GM04504 (cell line): Measurements from ENCODE around the gene SLC38A9.
A peak's percentile ranks its signal among the peaks of the same experiment; 100 is the strongest.

Source experiments
- DNase-seq: peaks from one replicate; pipeline ENCODE4 v3.0.0-alpha.2; 2012; ENCODE audit warnings: low read depth

Gene SLC38A9

DNA sequence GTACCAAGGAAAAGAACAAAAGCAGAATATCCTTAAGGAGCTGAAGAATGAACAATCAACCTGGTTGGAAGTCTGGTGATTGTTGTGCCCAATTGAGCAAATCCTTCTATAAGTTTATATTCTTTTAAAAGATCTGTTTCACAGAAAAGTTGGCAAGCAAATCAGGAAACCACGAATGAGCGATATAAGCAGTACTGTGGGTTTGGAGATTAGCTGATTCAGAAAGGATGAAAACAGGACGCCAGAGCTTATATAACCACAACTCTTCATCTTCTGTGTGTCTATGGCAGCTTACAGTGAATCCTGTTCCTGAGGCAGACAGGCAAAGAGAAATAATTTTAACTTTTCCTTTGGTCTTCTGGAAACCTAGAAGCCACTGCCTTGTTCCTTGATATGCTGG lies 61.7 kb downstream of the SLC38A9 start:
- no peak for DNase-seq

DNA sequence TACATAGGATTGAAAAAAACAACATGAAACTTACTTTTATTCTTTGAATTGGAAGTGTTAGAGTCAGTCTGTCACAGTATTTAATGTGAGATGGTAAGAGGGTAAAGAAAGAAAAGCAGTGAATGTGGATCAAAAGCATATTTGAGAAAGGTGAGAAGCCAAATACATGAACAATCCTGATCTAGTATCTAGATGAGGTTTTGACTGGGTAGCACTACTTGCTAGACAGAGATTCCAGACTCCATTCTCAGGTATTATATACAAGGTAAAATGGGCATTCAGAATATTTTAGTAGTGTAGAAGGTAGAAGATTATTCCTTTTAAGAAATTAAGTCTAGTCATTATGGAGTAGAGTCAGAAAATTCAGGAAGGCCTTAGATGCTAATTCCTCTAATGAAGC lies 62.2 kb downstream of the SLC38A9 start:
- no peak for DNase-seq

DNA sequence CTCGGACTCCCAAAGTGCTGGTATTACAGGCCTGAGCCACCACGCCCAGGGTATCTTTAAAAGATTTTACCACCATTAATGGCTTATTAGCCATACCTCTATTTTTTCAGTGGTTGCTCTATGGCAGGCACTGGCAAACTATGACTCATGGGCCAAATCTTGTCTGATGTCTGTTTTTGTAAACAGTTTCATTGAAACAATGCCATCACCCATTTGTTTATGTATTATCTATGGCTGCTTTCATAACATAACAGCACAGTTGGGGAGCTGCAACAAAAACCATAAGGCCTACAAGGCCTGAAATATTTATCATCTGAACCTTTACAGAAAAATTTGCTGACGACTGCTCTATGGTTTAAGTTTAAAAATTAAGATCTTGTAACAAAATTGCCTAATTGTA lies 66.8 kb downstream of the SLC38A9 start:
- no peak for DNase-seq

DNA sequence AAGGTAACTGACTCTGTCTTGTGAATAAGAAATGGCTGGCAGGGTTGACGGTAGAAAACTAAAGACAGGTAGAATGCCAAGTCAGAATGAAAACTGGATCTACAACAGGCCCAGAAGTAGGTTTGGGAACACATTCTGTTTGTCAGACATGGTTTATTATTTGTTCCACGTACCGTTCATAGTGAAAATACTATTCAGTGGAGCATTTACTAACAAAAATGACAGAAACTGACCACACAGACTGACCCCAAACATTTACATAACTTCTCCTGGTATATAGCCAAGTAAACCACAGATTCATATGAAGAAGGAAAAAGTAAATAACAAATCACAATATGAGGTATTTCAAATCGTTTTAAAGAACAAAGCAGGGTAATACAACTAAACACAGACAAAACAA lies 73.7 kb downstream of the SLC38A9 start:
- no peak for DNase-seq

DNA sequence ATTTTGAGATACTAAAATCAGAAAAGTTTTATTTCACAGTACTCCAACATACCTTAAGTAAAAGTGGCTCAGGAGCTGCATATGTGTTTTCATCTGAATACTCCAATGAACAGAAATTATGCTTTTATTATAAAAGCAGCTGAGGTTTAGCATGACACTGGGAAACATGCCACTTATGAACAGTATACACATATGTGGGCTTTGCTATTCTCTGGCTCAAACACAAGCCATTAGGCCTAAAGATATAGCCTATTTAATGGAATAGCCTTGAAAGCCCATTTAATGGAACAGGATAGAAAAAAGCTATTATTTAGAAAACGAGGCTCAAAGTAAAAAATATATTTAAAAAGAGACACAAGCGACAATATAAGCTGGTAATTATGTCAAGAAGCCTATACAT lies 74.1 kb downstream of the SLC38A9 start:
- no peak for DNase-seq

DNA sequence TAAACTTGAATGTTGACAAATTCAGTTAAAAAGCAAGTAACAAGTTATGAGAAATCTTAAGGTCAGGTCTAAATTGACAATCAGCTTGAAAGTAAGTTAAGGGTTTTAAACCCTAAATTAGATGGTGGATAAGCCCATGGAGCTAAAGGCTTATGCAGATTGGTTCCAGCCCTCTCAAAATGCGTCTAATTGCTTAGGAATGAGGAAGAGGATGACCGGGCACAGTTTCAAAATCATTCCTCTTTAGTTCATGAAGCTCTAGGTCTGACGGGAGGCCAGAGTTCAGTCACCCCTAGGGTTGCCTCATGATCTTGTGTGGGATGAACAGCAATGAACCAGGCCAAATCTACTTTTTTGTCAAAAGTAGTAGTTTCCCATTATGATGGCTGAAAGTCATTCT lies 75.4 kb downstream of the SLC38A9 start:
- DNase-seq: no peak

DNA sequence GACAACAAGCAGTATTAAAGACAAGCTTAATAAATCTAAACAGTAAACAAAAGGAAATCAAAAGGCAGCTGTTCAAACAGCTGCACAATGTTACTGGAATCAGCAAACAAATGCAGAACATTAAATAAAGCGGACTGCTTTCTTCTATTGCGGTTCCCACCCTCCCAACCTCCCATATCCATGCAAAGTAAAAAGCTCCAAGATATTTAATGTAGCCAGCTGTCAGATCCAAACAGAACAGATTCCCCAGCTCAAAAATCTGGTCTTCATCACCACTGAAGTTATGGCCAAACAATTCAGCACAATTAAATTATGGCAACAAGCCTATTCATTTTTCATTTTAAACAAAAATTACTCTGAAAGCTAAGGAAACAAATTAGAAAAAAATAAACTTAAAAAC lies 75.9 kb downstream of the SLC38A9 start:
- DNase-seq: no peak

DNA sequence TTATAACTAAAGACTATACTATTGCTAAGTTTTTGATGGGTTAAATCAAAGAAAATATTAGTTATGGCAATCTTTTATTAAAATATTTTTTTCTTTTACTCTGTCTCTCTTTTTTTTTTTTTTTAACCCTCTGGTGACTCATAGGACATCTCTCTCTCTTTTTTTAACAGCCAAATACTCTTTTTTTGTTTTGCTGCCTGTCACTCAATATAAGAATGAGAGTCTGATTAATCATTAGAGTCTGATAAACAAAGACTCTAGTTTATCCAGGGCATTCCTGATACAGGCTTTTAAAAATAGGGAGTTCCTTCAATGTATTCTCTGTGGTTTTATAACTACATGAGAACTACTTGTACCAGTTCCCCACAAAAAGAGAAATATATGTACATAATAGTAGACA lies 77.3 kb downstream of the SLC38A9 start:
- no peak for DNase-seq

DNA sequence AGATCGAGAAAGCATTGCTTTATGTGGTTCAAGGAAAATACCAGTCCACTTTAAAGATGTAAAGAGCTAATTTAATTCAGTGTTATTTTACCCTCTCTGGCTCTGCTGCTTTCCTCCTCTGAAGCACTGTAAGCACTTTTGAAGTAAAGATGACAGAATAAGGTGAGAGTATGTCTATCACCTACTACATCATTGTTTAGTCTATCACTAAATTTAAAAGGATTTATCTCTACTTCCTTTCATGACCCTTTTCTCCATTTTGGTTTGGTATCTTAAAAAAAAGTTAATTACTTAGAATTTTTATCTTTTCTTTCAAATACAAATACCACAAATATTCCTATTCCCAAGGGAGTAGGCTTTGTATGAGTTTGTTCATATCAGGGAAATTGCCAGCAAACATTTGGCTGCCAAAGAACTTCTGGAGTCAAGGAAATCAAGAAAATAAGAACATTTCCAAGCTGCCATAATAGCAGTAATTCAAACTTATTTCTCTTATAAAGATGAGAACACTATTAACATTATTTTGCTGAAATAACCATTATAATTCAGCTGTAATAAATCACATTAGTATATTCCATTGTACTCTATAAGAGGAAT lies 77.8 kb downstream of the SLC38A9 start:
- peak; percentile 48 for DNase-seq

DNA sequence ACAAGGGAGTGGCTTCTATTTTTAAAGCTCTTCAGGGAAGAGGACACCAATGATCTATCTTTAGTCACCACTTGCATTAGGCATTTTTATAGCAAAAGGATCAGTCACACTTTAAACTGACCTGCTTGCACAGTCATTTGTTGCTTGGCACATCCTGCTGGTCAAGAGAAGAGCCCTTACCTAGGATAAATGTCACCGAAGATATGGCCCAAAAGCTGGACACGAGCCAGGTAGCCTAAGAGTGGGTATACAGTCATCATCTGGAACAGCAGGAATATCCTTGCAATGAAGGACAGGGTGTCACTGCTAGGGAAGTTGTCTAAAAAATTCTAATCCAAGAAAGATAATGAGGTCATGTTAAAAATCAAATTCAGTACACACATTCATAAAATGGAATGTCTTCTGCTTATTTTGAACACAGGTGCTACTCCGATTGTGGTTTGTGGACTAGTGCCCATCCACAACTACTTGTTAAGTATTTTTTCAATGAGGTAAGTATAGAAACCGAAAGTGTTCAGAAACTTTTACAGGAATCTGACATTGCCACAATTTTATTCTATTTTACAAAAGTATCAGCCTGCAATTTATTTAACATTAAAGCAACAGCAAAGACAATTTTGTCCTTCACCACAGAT lies 78.4 kb downstream of the SLC38A9 start:
- no peak for DNase-seq

DNA sequence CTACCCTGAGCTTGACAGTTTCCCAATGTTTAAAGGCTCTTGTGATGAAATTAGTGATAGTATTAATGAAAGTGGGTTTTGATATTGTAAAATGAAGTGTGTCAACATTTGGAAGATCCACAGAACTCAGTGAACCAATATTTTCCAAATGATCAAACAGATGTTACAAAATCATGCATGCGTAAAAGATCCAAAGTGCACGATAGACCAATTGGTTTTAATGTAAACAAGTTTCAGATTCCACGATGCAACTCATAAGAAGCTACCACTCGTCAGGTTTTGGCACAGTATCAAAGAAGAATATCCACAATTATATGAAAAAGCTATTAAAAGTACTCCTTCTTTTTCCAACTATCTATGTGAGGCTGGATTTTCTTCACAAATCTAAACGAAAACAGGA lies 82.3 kb downstream of the SLC38A9 start:
- DNase-seq: no peak

DNA sequence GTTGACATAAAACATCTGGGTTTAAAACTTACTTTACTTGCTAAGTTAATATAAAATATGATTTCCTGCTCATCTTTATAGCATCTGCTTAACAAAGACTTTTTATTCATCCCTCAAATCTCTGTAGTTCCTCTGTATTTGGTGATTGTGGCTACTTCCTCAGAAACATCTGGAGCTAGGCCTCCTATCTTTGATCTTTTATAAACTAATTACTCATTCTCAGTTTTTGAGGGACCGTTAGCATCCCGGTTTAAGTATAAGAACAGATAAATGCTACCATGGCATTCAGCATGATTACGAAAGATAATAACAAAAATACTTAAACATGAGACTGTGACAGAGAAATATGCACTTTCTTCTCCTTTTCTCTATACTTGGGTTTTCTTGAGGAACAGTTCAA lies 85.3 kb downstream of the SLC38A9 start:
- no peak for DNase-seq

DNA sequence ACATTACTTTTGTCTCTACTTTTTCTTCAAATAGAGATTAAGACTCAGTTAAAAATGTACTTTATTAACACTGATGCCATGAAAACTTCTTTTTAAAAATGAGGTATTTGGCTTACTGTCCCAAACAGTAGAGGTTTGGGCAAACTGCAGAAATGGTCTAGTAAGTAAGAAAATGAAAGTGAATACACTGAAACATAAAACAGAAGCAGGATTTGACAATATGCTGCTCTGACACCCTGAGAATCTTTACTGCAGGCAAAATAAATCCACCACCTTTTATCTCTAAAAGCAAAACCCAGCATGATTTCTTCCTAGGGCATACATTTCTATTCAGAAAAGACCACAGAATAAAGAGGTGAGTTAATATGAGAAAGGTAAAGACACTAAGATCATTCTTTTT lies 86.2 kb downstream of the SLC38A9 start:
- no peak for DNase-seq

DNA sequence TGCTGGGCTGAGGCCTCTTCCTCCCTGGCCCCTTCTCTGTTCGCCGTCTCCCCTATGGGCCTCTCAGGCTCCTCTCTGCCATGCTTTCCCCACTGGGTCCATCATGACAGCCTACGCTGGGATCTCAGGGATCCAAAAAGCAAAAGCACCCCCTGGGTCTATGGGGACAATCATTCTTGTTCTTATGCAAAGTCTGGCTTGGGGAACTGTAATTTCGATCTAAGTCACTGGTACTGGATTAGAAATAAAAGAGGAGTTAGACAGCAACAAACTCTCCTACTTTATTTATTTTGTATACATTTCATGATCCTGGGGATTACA lies 86.6 kb downstream of the SLC38A9 start:
- no peak for DNase-seq

DNA sequence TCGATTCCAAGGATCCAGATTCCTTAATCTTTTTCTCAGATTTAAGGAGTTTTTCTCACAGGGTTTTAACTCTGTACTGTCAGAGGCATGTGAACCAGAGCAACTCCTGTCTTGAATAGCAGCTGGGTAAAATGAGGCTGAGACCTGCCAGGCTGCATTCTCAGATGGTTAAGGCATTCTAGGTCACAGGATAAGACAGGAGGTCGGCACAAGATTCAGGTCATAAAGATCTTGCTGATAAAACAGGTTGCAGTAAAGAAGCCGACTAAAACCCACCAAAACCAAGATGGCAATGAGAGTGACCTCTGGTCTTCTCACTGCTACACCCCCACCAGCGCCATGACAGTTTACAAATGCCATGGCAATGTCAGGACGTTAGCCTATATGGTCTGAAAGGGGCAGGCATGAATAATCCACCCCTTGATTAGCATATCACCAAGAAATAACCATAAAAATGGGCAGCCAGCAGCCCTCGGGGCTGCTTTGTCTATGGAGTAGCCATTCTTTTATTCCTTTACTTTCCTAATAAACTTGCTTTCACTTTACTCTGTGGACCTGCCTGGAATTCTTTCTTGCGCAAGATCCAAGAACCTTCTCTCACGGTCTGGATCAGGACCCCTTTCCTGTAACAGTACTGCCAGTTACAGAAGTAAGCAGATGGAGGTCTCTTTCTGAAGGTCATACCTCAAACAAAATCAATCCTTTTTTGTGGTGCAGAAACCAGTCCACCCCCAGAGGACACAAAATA lies 87.1 kb downstream of the SLC38A9 start:
- no peak for DNase-seq

DNA sequence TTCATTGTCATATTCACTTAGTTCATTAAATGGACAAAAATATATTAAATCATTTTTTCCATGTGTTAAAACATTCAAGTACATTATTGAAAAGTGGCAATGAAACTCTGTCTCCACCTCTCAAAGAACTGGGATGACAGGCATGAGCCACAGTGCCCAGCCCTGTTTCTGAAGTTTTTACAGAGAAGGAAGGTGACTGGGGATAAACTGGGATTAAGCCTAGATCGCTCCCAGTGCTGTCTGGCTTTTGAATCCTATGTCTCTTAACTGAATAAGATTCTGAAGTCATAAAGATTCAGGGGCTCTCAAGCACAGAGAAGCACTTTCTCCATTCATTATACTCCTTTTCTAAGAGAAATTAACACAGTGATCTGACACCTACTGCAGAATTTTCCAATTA lies 88.3 kb downstream of the SLC38A9 start:
- DNase-seq: no peak

DNA sequence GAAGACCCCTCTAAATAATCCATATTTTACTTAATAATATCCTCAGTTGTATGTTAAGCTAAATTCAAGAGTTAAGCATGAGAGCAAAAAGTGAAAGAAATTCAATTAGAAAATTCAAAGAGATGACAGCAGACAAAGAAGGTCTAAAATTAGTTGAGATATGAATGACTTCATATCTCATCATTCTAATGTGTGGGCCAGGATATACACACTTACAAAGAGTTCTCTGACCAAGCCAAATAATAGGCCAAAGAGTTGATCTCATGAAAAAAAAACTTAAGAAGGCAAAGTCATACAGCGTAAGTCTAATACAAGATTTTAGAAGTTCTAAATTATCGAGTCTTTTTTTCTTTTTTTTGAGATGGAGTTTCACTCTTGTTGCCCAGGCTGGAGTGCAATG lies 89.7 kb downstream of the SLC38A9 start:
- DNase-seq: no peak

DNA sequence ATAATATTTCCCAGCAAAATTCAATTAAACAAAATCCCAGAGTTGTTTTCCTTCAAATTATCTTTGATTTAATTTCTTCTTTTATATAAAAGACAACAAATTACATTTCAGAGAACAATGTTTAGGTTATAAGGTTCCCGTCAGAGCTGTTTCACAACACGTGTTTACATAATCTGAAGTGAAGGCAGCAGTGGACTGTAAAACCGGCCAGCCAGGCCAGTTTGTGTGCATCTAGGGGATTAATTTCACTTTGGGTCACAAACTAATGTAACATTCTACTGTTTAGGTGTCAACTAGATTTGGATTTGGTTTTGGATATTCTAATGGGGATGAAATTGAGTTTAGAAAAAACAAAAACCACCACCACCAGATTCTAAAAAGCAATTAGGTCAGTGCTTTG lies 90.9 kb downstream of the SLC38A9 start:
- no peak for DNase-seq

DNA sequence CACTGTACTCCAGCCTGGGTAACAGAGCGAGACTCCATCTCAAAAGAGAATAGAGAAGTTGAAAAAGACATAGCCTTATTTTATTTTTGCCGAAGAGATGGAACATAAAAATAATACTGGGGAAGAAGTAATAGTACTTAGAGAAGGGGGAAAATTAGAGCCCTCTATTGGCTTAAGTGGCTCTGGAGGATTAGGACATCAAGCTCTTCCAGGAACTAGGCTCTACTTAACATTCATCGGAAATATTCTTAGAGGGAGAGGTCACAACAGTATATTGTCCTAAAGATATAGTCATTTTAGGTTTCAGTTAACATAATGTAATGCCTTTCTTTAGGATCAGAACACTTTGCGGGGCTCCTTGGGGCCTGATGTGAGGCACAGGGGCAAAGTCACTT lies 91.4 kb downstream of the SLC38A9 start:
- no peak for DNase-seq

DNA sequence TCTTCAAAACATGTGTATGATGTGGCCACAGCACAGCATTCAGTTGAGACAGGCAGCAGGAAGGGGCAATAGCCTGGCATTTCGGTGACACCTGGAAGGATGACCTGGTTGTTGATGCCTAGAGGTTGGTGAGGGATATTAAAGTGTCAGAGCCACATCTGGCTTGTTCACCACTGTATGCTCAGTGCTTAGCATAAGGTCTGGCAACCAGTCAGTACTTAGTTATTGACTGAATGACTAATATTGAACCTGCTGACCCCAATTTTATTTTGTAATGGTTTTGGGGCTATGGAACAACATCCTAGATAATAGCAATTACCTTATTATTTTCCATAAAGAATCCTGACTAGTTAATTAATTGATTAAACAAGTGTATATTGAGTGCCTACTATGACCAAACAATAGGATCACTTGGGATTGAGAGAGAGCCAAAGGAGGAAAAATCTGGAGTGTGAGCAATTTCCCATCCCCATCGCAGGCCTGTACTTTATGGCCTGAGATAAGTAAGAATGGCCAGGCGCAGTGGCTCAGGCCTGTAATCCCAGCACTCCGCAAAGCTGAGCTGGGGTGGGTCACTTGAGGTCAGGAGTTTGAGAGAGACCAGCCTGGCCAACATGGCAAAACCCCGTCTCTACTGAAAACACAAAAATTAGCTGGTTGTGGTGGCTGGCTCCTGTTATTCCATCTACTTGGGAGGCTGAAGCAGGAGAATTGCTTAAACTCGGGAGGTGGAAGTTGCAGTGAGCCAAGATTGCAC lies 91.9 kb downstream of the SLC38A9 start:
- no peak for DNase-seq

DNA sequence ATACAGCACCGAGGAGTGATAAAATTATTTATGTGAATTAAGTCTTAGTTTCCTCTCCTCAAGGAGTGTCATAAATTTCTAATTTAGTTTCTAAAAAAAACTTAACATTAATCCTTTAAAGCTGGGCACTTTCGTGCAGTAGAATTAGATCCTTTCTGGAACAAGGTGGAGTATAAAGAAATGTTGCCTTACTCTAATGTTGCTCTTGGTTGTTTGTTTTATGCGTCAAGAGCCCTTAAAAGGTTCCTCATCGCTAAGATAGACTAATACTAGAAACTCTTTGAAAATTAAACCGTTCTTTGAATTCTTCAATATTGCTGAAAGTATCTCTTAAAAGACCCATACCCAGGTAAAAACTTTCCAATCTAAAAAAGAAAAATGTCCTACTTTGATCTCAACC lies 93.8 kb downstream of the SLC38A9 start:
- DNase-seq: no peak

DNA sequence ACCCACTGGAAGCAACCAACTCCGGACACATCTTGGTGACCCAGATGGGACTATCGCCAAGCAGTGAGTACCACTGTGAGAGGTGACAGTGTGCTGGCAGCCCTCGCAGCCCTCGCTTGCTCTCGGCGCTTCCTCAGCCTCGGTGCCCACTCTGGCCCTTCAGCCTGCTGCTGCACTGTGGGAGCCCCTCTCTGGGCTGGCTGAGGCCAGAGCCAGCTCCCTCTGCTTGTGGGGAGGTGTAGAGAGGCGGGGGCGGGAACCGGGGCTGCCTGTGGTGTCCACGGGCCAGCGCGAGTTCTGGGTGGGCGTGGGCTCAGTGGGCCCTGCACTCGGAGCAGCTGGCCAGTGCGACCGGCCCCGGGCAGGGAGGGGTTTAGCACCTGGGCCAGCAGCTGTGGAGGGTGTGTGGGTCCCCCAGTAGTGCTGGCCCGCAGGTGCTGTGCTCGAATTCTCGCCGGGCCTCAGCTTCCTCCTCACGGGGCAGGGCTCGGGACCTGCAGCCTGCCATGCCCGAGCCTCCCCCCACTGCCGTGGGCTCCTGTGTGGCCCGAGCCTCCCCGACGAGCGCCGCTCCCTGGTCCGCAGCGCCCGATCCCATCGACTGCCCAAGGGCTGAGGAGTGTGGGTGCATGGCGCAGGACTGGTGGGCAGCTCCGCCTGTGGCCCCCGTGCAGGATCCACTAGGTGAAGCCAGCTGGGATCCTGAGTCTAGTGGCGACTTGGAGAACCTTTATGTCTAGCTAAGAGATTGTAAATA lies 98.8 kb downstream of the SLC38A9 start:
- DNase-seq: no peak
